VCaP (cell line): ENCODE data around the gene ARNT2.

Source experiments
- H3K27ac ChIP-seq: fragments of 450-650 bp; 2 replicates; pipeline ENCODE4 v1.5.1; 2017
- TF ChIP-seq, protein P1 (sequence below): fragments of 450-650 bp; conservative IDR thresholded peaks from 2 replicates; pipeline ENCODE4 v1.5.1; 2017; ENCODE audit warnings: mild to moderate bottlenecking, moderate library complexity

Gene ARNT2

DNA sequence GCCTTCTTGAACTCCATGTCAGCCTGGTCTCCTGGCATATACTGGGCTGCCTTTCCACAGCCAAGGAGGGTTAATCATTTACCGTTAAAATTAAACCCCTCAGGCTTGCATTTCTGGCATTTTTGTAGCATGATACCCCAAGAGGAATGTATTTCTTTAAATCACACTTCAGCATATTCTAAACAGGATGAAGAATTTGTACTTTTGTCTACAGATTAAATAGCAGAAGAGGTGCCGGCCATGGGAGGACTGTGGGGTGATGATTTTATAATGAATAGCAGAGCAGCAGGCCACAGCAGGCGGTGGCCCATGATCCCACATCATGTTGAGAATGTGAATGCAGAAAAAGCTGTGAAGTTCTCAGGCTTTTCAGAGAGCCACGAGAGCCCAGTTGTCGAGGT, 90.2 kb downstream of the ARNT2 start:
- TF ChIP-seq, protein P1, sequence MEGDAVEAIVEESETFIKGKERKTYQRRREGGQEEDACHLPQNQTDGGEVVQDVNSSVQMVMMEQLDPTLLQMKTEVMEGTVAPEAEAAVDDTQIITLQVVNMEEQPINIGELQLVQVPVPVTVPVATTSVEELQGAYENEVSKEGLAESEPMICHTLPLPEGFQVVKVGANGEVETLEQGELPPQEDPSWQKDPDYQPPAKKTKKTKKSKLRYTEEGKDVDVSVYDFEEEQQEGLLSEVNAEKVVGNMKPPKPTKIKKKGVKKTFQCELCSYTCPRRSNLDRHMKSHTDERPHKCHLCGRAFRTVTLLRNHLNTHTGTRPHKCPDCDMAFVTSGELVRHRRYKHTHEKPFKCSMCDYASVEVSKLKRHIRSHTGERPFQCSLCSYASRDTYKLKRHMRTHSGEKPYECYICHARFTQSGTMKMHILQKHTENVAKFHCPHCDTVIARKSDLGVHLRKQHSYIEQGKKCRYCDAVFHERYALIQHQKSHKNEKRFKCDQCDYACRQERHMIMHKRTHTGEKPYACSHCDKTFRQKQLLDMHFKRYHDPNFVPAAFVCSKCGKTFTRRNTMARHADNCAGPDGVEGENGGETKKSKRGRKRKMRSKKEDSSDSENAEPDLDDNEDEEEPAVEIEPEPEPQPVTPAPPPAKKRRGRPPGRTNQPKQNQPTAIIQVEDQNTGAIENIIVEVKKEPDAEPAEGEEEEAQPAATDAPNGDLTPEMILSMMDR: no peak
- H3K27ac ChIP-seq: no peak overlapping the region

DNA sequence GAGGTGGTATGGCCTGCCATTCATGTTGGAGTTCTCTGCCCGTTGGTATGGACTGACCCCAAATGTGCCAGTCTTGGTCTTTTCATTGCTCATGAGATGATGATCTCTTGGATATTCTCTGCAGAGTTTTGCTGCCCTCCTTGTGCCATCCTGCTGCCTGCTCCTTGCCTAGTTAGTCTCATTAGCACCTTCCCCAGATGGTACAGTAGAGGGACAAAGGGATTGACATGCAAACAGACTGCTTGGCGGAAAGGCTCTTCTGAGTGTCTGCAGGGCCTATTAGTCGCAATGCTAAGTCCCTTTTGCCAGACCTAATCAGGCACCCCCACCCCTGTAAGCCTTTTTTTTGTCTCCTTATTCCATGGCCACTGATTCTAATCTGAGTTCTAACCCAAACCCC, 90.6 kb downstream of the ARNT2 start:
- TF ChIP-seq, protein P1: no peak
- no peak overlapping the region for H3K27ac ChIP-seq

DNA sequence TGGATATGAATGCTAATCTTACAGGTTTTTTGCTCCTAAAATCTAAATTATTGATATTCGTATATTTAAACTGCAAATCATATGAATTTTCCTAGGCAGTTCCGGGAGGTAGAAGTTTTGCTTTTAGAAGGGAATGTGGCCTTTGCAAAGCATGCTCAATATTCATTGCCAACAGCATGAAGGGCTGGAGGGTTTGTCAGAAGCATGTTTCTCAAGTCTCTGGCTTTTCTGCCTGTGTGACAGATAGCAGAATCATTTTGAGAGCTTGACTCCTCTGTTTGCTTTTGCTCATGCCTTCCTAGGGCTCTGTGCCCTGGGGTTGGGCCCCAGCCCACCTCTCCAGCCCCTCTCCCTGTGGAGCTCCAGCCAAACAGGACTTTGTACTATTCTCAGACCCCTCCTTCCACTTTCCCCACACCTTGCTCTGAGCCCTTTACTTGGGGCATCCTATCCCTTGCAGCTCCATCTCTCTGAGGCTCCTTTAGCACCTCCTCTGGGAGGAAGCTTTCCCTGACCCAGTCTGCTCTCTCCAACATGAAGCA, 91.3 kb downstream of the ARNT2 start:
- no peak overlapping the region for H3K27ac ChIP-seq
- TF ChIP-seq, protein P1: no peak

DNA sequence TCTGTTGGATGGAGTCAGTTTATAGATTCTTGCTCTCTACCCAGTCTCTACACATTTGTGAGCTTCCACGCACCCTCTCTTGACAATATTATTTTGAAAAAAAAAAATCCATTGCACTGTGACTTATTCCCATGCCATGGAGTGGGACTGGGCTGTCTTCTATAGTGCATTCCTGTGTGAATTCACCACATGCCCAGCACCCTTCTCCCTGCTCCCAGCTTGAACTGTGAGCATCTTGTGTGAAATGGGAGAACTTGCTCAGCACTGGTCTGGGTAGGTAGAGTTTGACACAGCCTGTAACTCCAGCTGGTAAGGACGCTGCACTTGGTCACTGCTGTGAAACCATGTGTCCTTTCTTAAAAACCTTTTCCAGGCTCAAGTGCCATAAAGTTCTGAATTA, 91.9 kb downstream of the ARNT2 start:
- no peak overlapping the region for H3K27ac ChIP-seq
- TF ChIP-seq, protein P1: no peak

DNA sequence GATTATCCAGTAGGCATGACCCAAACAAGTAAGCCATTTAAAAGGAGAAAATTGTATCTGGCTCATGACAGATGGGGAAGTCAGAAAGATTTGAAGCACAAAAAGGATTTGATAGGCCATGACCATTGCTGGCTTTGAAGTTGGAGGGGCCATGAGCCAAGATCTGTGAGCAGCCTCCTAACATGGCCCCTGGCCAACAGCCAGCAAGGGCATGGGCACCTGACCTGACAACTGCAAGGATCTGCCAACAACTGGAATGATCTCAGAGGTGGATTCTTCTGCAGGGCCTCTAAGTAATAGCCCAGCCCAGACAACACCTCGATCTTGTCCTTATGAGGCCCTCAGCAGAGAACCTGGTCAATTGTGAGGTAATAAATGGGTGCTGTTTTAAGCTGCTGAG, 93.0 kb downstream of the ARNT2 start:
- no peak overlapping the region for H3K27ac ChIP-seq
- TF ChIP-seq, protein P1: no peak

DNA sequence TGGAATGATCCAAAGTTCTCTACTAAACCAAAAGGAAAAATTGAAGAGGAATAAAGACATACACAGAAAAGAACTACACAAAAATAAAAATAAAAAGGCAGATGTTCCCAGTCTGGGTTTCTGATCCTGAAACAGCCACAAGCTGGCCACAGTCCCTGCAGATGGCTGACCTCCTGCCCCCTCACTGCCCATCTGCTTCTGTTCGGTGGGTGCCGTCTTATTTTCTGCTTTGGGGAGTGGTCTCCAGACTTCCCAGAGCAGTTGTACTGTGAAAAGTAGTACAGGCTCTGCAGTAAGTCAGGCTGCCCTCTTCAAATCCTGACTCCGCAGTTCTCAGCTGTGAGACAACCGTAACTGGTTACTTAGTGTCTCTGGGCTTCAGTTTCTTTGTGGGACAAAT, 94.5 kb downstream of the ARNT2 start:
- TF ChIP-seq, protein P1: no peak
- H3K27ac ChIP-seq: no peak overlapping the region

DNA sequence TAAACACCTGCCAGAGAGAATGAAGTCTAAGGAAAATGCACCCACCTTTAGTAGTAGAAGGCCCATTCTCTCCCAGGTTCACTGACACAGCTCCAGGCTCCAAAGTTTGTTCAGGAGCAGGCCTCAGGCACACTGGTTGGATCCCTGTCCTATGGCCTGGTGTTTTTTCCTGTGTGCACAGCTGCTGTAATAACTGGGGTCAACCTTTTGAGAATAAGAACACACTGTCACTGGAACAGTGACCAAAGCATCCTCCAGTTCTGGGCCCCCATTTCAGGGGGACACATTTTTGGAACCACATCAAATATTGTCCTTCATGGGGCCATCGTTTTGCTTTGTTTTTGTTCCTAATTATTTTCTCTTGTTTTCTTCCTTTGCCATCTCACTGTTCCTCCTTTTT, 95.8 kb downstream of the ARNT2 start:
- TF ChIP-seq, protein P1: no peak
- no peak overlapping the region for H3K27ac ChIP-seq
